Mesendoderm (in vitro differentiated cells): ENCODE results near the gene SGK1.
A peak's percentile ranks its signal among the peaks of the same experiment; 100 is the strongest.

ENCODE experiments used
- DNase-seq: peaks from one replicate; pipeline ENCODE4 v3.0.0; 2013
- H2AK5ac ChIP-seq: 2 replicates; pipeline ENCODE4 v1.6.1; 2013; ENCODE audit warnings: low read length, inconsistent platforms
- H2BK120ac ChIP-seq: 2 replicates; pipeline ENCODE4 v1.6.1; 2013; ENCODE audit warnings: low read depth, mild to moderate bottlenecking, low read length, moderate library complexity, mixed read lengths
- H2BK15ac ChIP-seq: replicated peaks from 2 replicates; pipeline ENCODE4 v1.6.1; 2013; ENCODE audit warnings: low read depth, mild to moderate bottlenecking, moderate library complexity
- H2BK5ac ChIP-seq: 2 replicates; pipeline ENCODE4 v1.6.1; 2013; ENCODE audit warnings: low read length, inconsistent platforms
- H3K18ac ChIP-seq: 2 replicates; pipeline ENCODE4 v1.6.1; 2013; ENCODE audit warnings: mild to moderate bottlenecking, low read length, mixed read lengths
- H3K23ac ChIP-seq: one replicate; pipeline ENCODE4 v1.6.1; 2013; ENCODE audit warnings: low read length
- H3K27ac ChIP-seq: 2 replicates; pipeline ENCODE4 v1.5.1; 2013; ENCODE audit warnings: low read depth, mild to moderate bottlenecking, inconsistent platforms, low read length, moderate library complexity
- H3K27me3 ChIP-seq: 2 replicates; pipeline ENCODE4 v1.6.1; 2013; ENCODE audit warnings: low read length, control low read depth, mild to moderate bottlenecking, inconsistent platforms; ENCODE audit not compliant: insufficient read depth, poor library complexity
- H3K36me3 ChIP-seq: 2 replicates; pipeline ENCODE4 v1.6.1; 2013; ENCODE audit warnings: low read length, inconsistent platforms; ENCODE audit not compliant: control insufficient read depth, insufficient read depth
- H3K4ac ChIP-seq: one replicate; pipeline ENCODE4 v1.6.1; 2013; ENCODE audit warnings: low read depth, mild to moderate bottlenecking, low read length, moderate library complexity
- H3K4me1 ChIP-seq: 2 replicates; pipeline ENCODE4 v1.6.1; 2013; ENCODE audit warnings: low read depth, low read length, inconsistent platforms; ENCODE audit not compliant: control insufficient read depth
- H3K4me2 ChIP-seq: 2 replicates; pipeline ENCODE4 v1.6.1; 2013; ENCODE audit warnings: low read length
- H3K4me3 ChIP-seq: 2 replicates; pipeline ENCODE4 v1.5.1; 2013; ENCODE audit warnings: mild to moderate bottlenecking, low read length
- H3K56ac ChIP-seq: one replicate; pipeline ENCODE4 v1.6.1; 2013; ENCODE audit warnings: low read length
- H3K79me1 ChIP-seq: 2 replicates; pipeline ENCODE4 v1.6.1; 2013; ENCODE audit warnings: low read length, inconsistent platforms
- H3K79me2 ChIP-seq: 2 replicates; pipeline ENCODE4 v1.6.1; 2013; ENCODE audit warnings: mild to moderate bottlenecking, low read length; ENCODE audit not compliant: control insufficient read depth, insufficient read depth
- H3K9ac ChIP-seq: 2 replicates; pipeline ENCODE4 v1.6.1; 2013; ENCODE audit warnings: low read length, inconsistent platforms
- H4K5ac ChIP-seq: one replicate; pipeline ENCODE4 v1.6.1; 2013; ENCODE audit warnings: low read length
- H4K8ac ChIP-seq: one replicate; pipeline ENCODE4 v1.6.1; 2013; ENCODE audit warnings: low read depth, mild to moderate bottlenecking, control low read depth, low read length, moderate library complexity
- WGBS: extraction: QIAGEN DNeasy Blood & Tissue Kit; methylation state at CpG from one replicate; pipeline ENCODE4 v1.1.7; 2013; ENCODE audit warnings: low lambda C conversion rate, missing lambda C conversion rate; ENCODE audit not compliant: insufficient coverage; ENCODE audit errors: extremely low coverage; 5-methylcytosine and 5-hydroxymethylcytosine counted together

The SGK1 gene

DNA sequence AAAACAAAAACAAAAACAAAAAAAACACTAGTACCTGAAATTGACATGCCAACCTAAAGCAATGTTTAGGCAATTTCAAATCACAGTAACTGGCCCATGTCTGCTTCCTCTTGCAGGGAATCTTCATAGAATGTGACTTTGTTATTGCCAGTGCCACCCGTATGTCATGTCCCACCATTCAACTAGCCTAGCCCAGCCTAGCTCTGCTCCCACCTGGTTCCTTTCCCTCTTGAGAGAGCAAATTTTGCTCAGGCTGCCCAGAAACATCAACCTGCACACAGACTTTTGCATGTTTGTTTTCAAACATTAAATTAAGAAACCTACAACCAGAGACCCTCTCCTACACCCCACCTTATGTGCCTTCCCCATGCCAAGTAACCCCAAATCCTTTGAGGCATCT, 140.7 kb downstream of the SGK1 start:
- Histone ChIP-seq H3K56ac (peak overlapping the region; percentile 38), H3K79me1 (no peaks in the 10 kb centered on the region), H3K4ac (no peak overlapping the region), H2BK120ac (no peak overlapping the region), H3K9ac (no peak overlapping the region), H3K79me2 (no peaks in the 10 kb centered on the region), H4K5ac (no peak overlapping the region), H3K27me3 (no peaks in the 10 kb centered on the region), H3K23ac (no peak overlapping the region), H2AK5ac (no peak overlapping the region), H3K18ac (no peak overlapping the region), H3K4me3 (no peak overlapping the region), H3K27ac (no peak overlapping the region), H3K4me2 (no peak overlapping the region), H4K8ac (no peak overlapping the region), H2BK15ac (no peak overlapping the region), H3K36me3 (no peaks in the 10 kb centered on the region), H3K4me1 (no peaks in the 10 kb centered on the region), H2BK5ac (no peak overlapping the region)
- no peak for DNase-seq
- no CpG with 5 or more reads among the region's 1 CpG for WGBS

DNA sequence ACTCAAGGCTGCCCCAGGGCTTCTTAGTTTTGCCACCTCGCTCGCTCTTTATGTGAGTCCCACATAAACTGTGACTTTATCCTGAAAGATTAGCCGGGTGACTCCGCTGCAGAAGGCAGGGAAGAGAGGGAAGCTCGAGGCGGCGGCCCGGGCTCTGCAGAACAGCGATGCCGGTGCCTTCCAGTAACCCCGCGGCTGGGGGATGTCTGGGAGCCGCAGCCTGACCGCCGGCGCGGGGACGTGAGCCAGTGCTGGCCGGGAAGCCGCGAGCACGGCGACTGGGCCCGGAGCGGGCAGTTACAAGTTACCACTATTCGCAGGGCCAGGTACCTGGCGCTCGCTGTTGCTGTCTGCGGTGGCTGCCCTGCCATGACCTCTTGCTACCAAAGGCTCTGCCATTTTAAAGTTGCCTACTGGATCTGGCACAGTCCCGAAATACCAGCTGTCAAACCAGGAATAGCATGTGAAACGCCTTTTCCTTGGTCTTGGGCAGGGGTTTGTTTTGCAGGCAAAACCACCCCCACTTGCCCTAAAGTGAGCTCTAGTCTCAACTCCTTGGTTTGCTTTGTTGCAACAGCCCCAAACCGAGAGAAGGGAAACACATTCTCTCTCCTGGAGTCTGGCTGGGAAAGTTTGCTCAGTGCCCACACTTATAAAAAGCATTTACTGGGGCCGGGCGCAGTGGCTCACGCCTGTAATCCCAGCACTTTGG, 141.5 kb downstream of the SGK1 start:
- peak; percentile 68 for DNase-seq
- no peaks in the 10 kb centered on the region for H3K27me3 ChIP-seq
- H4K5ac ChIP-seq, result no peak overlapping the region
- peak overlapping the region; percentile 99 for H3K18ac ChIP-seq
- H3K4ac ChIP-seq, result peak overlapping the region; percentile 39
- H3K4me2 ChIP-seq, result peak overlapping the region; percentile 78
- no peaks in the 10 kb centered on the region for H3K79me2 ChIP-seq
- no peaks in the 10 kb centered on the region for H3K4me1 ChIP-seq
- peak overlapping the region; percentile 80 for H3K56ac ChIP-seq
- no peak overlapping the region for H2AK5ac ChIP-seq
- H3K27ac ChIP-seq, result peak overlapping the region; percentile 98
- H3K36me3 ChIP-seq, result no peaks in the 10 kb centered on the region
- peak overlapping the region; percentile 16 for H3K4me3 ChIP-seq
- WGBS, result no CpG with 5 or more reads among the region's 35 CpGs
- no peak overlapping the region for H2BK5ac ChIP-seq
- no peak overlapping the region for H4K8ac ChIP-seq
- H2BK120ac ChIP-seq, result no peak overlapping the region
- no peak overlapping the region for H2BK15ac ChIP-seq
- no peaks in the 10 kb centered on the region for H3K79me1 ChIP-seq
- peak overlapping the region; percentile 81 for H3K9ac ChIP-seq
- no peak overlapping the region for H3K23ac ChIP-seq

DNA sequence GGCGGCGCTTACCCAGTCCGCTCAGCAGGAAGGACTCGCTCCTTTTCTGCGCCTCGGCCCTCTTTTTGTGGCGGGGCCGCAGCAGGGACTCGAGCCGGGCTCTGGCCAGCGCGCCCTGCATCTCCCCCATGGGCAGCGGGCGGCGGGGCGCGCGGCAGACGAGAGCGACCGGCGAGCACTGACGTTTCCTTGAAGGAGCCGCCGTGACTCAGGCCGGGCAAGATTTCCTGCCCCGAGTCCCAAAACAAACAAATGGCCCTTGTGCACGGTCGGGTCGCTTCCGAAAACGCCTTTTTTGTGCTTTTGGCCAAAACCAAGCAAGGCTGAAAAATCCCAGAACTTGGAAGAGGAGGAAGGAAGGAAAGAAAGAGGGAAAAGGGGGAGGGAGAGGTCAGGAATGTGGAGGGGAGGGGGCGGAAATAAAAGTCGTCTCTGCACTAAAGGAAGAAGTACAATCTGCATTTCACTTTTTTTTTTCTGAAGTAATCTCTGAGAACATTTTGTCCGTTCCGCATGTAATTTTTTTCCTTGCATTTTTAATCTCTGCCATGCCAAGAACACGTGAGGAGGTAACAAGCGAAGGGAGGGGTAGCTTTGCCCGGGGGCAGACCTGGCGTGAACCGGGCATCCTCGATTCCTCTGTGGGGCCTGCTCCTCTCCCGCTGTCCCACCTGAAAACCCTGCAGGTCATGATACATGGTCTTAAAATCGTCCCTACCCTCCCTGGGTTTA, 142.2 kb downstream of the SGK1 start:
- Histone ChIP-seq H3K9ac (peak overlapping the region; percentile 81), H3K18ac (peak overlapping the region; percentile 99), H3K79me2 (no peaks in the 10 kb centered on the region), H3K4me2 (peak overlapping the region; percentile 78), H2BK120ac (peak overlapping the region; percentile 30), H3K36me3 (no peaks in the 10 kb centered on the region), H3K79me1 (no peaks in the 10 kb centered on the region), H2AK5ac (no peak overlapping the region), H4K8ac (no peak overlapping the region), H3K23ac (no peak overlapping the region), H3K56ac (peak overlapping the region; percentile 87), H3K27me3 (no peaks in the 10 kb centered on the region), H3K4ac (peak overlapping the region; percentile 46), H4K5ac (no peak overlapping the region), H3K4me3 (peak overlapping the region; percentile 37), H3K27ac (peak overlapping the region; percentile 98), H3K4me1 (no peaks in the 10 kb centered on the region), H2BK15ac (peak overlapping the region; percentile 20), H2BK5ac (peak overlapping the region; percentile 44)
- no CpG with 5 or more reads among the region's 44 CpGs for WGBS
- DNase-seq, result peak; percentile 81

DNA sequence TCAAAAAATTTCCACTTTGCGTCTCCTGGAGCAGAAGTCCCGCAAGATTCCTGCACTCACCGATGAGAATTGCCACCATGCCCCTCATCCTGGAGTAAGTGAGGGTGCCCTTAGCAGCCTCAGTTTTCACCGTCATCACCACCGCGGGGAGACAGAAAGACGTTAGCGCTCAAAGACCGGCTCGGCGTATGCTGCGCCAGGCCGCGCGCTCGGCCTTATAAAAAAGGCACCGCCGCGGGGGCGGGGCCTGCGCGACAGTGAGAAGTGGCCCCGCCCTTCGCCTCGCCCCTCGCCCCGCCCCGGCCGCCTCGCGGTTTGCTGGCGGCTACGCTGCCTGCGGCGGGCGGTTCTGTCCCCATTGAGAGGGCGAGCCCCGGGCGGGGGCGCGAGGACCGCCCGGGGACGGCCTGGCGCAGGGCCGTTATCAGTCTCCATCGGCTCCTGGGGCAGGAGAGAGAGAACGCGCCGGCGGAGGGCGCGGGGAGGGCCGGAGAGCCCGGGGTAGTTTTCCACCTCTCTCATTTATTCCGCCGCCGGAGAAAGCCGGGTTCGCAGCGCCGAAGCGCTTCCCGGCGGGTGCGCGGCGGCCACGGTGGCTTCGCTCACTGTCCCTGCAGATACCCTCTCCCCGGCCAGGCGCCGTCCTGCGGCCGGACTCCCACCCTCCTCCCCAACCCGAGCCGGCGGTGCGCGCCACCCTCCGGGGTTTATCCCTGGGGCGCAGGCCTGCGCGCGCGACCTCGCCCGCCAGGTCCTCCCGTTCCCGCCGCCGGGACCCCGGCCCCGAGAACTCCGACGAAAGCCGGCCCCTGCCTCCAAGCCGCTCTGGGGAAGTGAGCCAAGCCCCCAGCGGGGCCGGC, 143.0 kb downstream of the SGK1 start:
- Histone ChIP-seq H3K23ac (peak overlapping the region; percentile 20), H3K18ac (peak overlapping the region; percentile 99), H3K27ac (peak overlapping the region; percentile 98), H3K79me2 (no peaks in the 10 kb centered on the region), H3K4me3 (peak overlapping the region; percentile 57), H2BK120ac (peak overlapping the region; percentile 30), H4K5ac (no peak overlapping the region), H3K9ac (peak overlapping the region; percentile 81), H3K79me1 (no peaks in the 10 kb centered on the region), H4K8ac (no peak overlapping the region), H2BK5ac (peak overlapping the region; percentile 44), H3K27me3 (no peaks in the 10 kb centered on the region), H2AK5ac (no peak overlapping the region), H3K56ac (peak overlapping the region; percentile 87), H3K4ac (peak overlapping the region; percentile 46), H2BK15ac (peak overlapping the region; percentile 20), H3K4me2 (peak overlapping the region; percentile 80), H3K4me1 (no peaks in the 10 kb centered on the region), H3K36me3 (no peaks in the 10 kb centered on the region)
- peak; percentile 95 for DNase-seq
- WGBS, result no CpG with 5 or more reads among the region's 100 CpGs

DNA sequence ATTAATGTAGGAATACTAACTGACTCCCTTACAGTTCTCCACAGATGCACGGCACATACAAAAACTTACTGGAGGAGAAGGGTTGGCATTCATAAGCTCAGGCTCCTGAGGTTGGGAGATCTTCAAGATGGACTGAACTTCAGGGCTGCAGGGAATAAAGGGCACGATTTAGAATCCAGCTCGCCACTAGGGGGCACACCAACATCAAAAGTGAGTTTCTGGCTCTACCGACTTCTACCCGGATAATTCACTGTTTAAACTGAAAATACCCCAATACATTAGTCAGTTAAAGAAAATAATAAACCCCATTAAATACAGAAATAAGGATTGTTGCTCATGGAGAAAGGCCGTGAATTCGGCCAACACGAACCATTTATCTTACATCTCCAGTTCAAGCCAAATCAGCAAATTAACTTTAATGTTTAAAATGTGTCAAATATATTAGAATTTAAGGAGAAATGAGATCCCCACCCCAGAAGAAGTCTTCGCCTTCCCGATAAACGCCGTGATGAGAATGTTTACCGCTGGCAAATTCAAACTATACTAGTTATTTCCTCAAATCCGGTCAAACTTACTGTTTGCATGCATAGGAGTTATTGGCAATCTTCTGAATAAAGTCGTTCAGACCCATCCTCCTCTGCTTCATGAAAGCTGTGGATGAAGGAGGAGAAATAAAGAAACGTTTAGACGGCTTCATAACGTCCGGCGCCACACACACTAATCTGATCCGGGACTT, 143.8 kb downstream of the SGK1 start:
- peak overlapping the region; percentile 80 for H3K56ac ChIP-seq
- peak overlapping the region; percentile 57 for H3K4me3 ChIP-seq
- H3K4me1 ChIP-seq, result no peaks in the 10 kb centered on the region
- H3K79me1 ChIP-seq, result no peaks in the 10 kb centered on the region
- peak overlapping the region; percentile 74 for H3K9ac ChIP-seq
- no peak overlapping the region for H3K18ac ChIP-seq
- no peak overlapping the region for H3K4ac ChIP-seq
- H3K23ac ChIP-seq, result no peak overlapping the region
- no CpG with 5 or more reads among the region's 21 CpGs for WGBS
- no peaks in the 10 kb centered on the region for H3K36me3 ChIP-seq
- peak overlapping the region; percentile 80 for H3K4me2 ChIP-seq
- no peaks in the 10 kb centered on the region for H3K79me2 ChIP-seq
- H2BK120ac ChIP-seq, result no peak overlapping the region
- no peak overlapping the region for H4K8ac ChIP-seq
- H3K27me3 ChIP-seq, result no peaks in the 10 kb centered on the region
- no peak overlapping the region for H4K5ac ChIP-seq
- H2AK5ac ChIP-seq, result no peak overlapping the region
- H3K27ac ChIP-seq, result no peak overlapping the region
- peak; percentile 88 for DNase-seq
- H2BK15ac ChIP-seq, result no peak overlapping the region
- no peak overlapping the region for H2BK5ac ChIP-seq
